Measurements from ENCODE around the gene RNU6-8. TPM values are rescaled to one million over a fixed set of nuclear protein-coding genes. Genes with fewer than 3 reads are reported as not detected.

RNU6-8 gene
- total RNA-seq, 1 experiment from 2014 or later = not detected

GRCh38 chr14:32200368-32201192 lies 2.5 kb downstream of the RNU6-8 start:
- H3K4me1 Mint-ChIP-seq = peaks cover 17 to 18% of the 10 kb centered on the region in 2 experiments
- peaks cover 15% of the 10 kb centered on the region for H3K23me2 ChIP-seq (ENCODE audit: insufficient read length, low read depth, low read length, poor library complexity, severe bottlenecking)
- H3K14ac ChIP-seq (ENCODE audit: insufficient read depth, low read length) = no peak overlapping the region
- H3K27me3 Mint-ChIP-seq (ENCODE audit: low read depth) = peaks cover 10% of the 10 kb centered on the region
- H3K79me1 ChIP-seq (ENCODE audit: insufficient read depth, low read depth, low read length, poor library complexity, severe bottlenecking) = no peaks in the 10 kb centered on the region
- no peak overlapping the region for H3K27ac ChIP-seq (ENCODE audit: insufficient read length, low read depth, low read length)
- H3K23ac ChIP-seq (ENCODE audit: insufficient read length, low read depth, low read length) = no peak overlapping the region
- H4K8ac ChIP-seq (replicated peaks; ENCODE audit: insufficient read length, low read depth, low read length) = no peak overlapping the region
- no peak overlapping the region for H2BK20ac ChIP-seq (ENCODE audit: low read depth, low read length, poor library complexity, severe bottlenecking)
- no peaks in the 10 kb centered on the region for H3K9me3 ChIP-seq (ENCODE audit: control insufficient read depth, low read depth, low read length)
- no peaks in the 10 kb centered on the region for H3K4me1 ChIP-seq (ENCODE audit: insufficient read depth, low read length)
- H3T11ph ChIP-seq (ENCODE audit: low read length) = no peak overlapping the region
- no peaks in the 10 kb centered on the region; a peak in 1 of 5 replicates for H3K9me3 Mint-ChIP-seq
- no peak overlapping the region for H3K56ac ChIP-seq (ENCODE audit: insufficient read length, low read depth, low read length)
- no peak overlapping the region for H4K91ac ChIP-seq (ENCODE audit: insufficient read length, low read depth, low read length)
- TF ChIP-seq, protein P1, sequence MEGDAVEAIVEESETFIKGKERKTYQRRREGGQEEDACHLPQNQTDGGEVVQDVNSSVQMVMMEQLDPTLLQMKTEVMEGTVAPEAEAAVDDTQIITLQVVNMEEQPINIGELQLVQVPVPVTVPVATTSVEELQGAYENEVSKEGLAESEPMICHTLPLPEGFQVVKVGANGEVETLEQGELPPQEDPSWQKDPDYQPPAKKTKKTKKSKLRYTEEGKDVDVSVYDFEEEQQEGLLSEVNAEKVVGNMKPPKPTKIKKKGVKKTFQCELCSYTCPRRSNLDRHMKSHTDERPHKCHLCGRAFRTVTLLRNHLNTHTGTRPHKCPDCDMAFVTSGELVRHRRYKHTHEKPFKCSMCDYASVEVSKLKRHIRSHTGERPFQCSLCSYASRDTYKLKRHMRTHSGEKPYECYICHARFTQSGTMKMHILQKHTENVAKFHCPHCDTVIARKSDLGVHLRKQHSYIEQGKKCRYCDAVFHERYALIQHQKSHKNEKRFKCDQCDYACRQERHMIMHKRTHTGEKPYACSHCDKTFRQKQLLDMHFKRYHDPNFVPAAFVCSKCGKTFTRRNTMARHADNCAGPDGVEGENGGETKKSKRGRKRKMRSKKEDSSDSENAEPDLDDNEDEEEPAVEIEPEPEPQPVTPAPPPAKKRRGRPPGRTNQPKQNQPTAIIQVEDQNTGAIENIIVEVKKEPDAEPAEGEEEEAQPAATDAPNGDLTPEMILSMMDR (conservative IDR thresholded peaks at IDR 0.05) = no peak
- H3K18ac ChIP-seq (ENCODE audit: insufficient read length, low read depth, low read length) = no peak overlapping the region
- H3K9ac ChIP-seq (ENCODE audit: extremely low read depth, insufficient read length, low read length) = no peak overlapping the region
- H2BK120ac ChIP-seq (ENCODE audit: low read depth, low read length, poor library complexity, severe bottlenecking) = no peak overlapping the region
- H2AFZ ChIP-seq (ENCODE audit: low read length) = no peak overlapping the region
- H4K5ac ChIP-seq (ENCODE audit: insufficient read length, low read depth, low read length) = no peak overlapping the region
- H3K27ac Mint-ChIP-seq = no peak overlapping the region
- no peak overlapping the region for H2BK5ac ChIP-seq (ENCODE audit: insufficient read length, low read length)
- no peak overlapping the region for H3K4ac ChIP-seq (ENCODE audit: low read depth, low read length)
- DNase-seq = no peak
- H2BK12ac ChIP-seq (ENCODE audit: insufficient read length, low read depth, low read length) = no peak overlapping the region
- WGBS (ENCODE audit: extremely low coverage, insufficient read length, low lambda C conversion rate) = no CpG with 5 or more reads among the region's 14 CpGs
- no peak overlapping the region for H2AK5ac ChIP-seq (ENCODE audit: insufficient read length, low read length)
- peak overlapping the region; percentile 98 for H3K4me2 ChIP-seq (ENCODE audit: insufficient read depth, insufficient read length, low read length)
- no peaks in the 10 kb centered on the region for H3K79me2 ChIP-seq (ENCODE audit: insufficient read depth, low read length)
- H3K4me3 Mint-ChIP-seq = peak overlapping the region; percentile 76 to 97
- H4K20me1 ChIP-seq (ENCODE audit: control insufficient read depth, insufficient read depth, insufficient read length) = no peaks in the 10 kb centered on the region
- no peaks in the 10 kb centered on the region for H3K27me3 ChIP-seq (ENCODE audit: insufficient read depth, low read length)
- no peaks in the 10 kb centered on the region for H3K36me3 Mint-ChIP-seq (ENCODE audit: insufficient read depth in 1 of 3, low read depth in 3 of 3)
- no peak overlapping the region for H2BK15ac ChIP-seq (ENCODE audit: low read depth, low read length)

Data from H9 (cell line).